HG02798 (cell line): ENCODE results near the gene USH2A.

Source experiments
- ATAC-seq: cut with Tn5 transposase; IDR thresholded peaks from one replicate; pipeline ENCODE4 v1.9.1; 2021; ENCODE audit warnings: mild to moderate bottlenecking; ENCODE audit not compliant: unreplicated experiment, poor library complexity

The USH2A gene

DNA sequence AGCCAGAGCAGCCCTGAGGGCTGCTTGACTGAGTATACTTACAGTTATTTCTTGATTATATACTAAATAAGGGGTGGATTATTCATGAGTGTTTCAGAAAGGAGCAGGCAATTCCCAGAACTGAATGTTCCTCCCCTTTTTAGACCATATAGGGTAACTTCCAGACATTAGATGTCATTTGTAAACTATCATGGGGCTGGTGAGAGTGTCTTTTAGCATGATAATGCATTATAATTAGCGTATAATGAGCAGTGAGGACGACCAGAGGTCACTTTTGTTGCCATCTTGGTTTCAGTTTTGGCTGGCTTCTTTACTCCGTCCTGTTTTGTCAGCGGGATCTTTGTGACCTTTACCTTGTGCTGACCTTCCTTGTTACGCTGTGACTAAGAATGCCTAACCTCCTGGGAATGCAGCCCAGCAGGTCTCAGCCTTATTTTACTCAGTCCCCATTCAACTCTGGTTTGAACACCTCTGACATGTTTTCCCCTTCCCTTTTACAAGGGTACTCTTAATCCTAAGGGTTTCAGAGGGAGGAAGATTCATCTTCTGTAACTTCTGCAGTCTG is 840.0 kb downstream of the USH2A start:
- ATAC-seq, result peak; percentile 63

DNA sequence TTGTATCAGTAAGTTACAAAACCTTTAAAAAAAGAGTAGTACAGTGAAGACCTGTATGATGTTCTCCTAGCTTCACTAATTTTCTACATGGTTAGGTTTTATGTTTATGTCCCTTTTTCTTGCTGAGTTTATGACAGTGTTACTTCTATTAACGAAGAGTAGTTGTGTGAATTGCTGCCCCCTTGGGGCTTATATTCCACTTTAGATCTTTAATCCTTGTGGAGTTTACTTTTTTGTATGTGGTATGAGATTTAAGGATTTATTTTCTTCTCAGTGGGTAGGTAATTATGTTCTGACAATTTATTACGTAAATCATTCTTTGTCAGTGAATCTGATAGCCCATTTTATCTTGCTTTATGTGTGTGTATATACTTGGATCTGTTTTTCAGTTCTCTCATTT is 841.4 kb downstream of the USH2A start:
- ATAC-seq, result no peak
